Chondrocyte (in vitro differentiated cells): ENCODE results near the gene LIMS1. TPM values are rescaled to one million over a fixed set of nuclear protein-coding genes. Genes with fewer than 3 reads are reported as not detected.

Experiments used
- DNase-seq: peaks from one replicate; pipeline ENCODE4 v3.0.0; 2021; ENCODE audit warnings: mixed read lengths, low spot score
- H3K27ac Mint-ChIP-seq: one replicate; pipeline ENCODE4 v1.8.0; 2021; ENCODE audit warnings: mild to moderate bottlenecking, moderate library complexity, mixed read lengths; ENCODE audit not compliant: unreplicated experiment
- H3K27me3 Mint-ChIP-seq: 2 replicates; pipeline ENCODE4 v1.8.0; 2021; ENCODE audit warnings: low read depth, mixed read lengths
- H3K36me3 Mint-ChIP-seq: 2 replicates; pipeline ENCODE4 v1.8.0; 2021; ENCODE audit warnings: low read depth, mixed read lengths
- H3K4me1 Mint-ChIP-seq: 2 replicates; pipeline ENCODE4 v1.8.0; 2021; ENCODE audit warnings: low read depth, mild to moderate bottlenecking, mixed read lengths
- H3K4me3 Mint-ChIP-seq: one replicate; pipeline ENCODE4 v1.8.0; 2021; ENCODE audit warnings: mild to moderate bottlenecking, moderate library complexity, mixed read lengths; ENCODE audit not compliant: unreplicated experiment
- H3K9me3 Mint-ChIP-seq: 2 replicates; pipeline ENCODE4 v1.8.0; 2021; ENCODE audit warnings: low read depth, mixed read lengths
- CTCF ChIP-seq: fragments of 200-600 bp; sonication (generic); IDR thresholded peaks from 2 replicates; pipeline ENCODE4 v1.5.0; 2021; ENCODE audit warnings: antibody characterized with exemption, mild to moderate bottlenecking, moderate library complexity
- total RNA-seq: library from RNA; stranded (reverse); gene quantifications from 3 replicates; pipeline ENCODE4 v1.2.1, GENCODE V29; 2021

Gene LIMS1
- total RNA-seq, 1 donor from 2014 or later = 145 TPM

- DNase-seq = no peak
- peaks cover 81% of the 10 kb centered on the region for H3K4me1 Mint-ChIP-seq
Measured at GRCh38 chr2:108586631-108587030, 52.4 kb downstream of the LIMS1 start.

GRCh38 chr2:108587621-108588020 lies 53.4 kb downstream of the LIMS1 start:
- no peak for TF ChIP-seq CTCF
- Mint-ChIP-seq H3K36me3 (no peaks in the 10 kb centered on the region), H3K27me3 (no peaks in the 10 kb centered on the region), H3K4me3 (no peak overlapping the region), H3K9me3 (no peaks in the 10 kb centered on the region), H3K27ac (peak overlapping the region; percentile 95), H3K4me1 (peaks cover 81% of the 10 kb centered on the region)
- DNase-seq = no peak

More at GRCh38 chr2:108586631-108587030, 52.4 kb downstream of the LIMS1 start:
- Mint-ChIP-seq H3K27me3 (no peaks in the 10 kb centered on the region), H3K9me3 (no peaks in the 10 kb centered on the region), H3K36me3 (no peaks in the 10 kb centered on the region), H3K27ac (peak overlapping the region; percentile 95), H3K4me3 (no peak overlapping the region)
- no peak for TF ChIP-seq CTCF

- H3K4me1 Mint-ChIP-seq = peaks cover 87% of the 10 kb centered on the region
- DNase-seq = no peak
- no peaks in the 10 kb centered on the region for H3K36me3 Mint-ChIP-seq
- no peaks in the 10 kb centered on the region for H3K27me3 Mint-ChIP-seq
- H3K4me3 Mint-ChIP-seq = no peak overlapping the region
- TF ChIP-seq CTCF = no peak
- H3K27ac Mint-ChIP-seq = peak overlapping the region; percentile 95
- H3K9me3 Mint-ChIP-seq = no peaks in the 10 kb centered on the region
Measured at GRCh38 chr2:108588070-108588668, 53.9 kb downstream of the LIMS1 start.

- H3K9me3 Mint-ChIP-seq = no peaks in the 10 kb centered on the region
- H3K4me3 Mint-ChIP-seq = no peak overlapping the region
- no peaks in the 10 kb centered on the region for H3K36me3 Mint-ChIP-seq
- DNase-seq = no peak
- no peaks in the 10 kb centered on the region for H3K27me3 Mint-ChIP-seq
- no peak for TF ChIP-seq CTCF
- H3K4me1 Mint-ChIP-seq = peaks cover 92% of the 10 kb centered on the region
- H3K27ac Mint-ChIP-seq = peak overlapping the region; percentile 82
Measured at GRCh38 chr2:108589372-108589771, 55.1 kb downstream of the LIMS1 start.

GRCh38 chr2:108589781-108590180 lies 55.5 kb downstream of the LIMS1 start:
- Mint-ChIP-seq H3K4me1 (peaks cover 92% of the 10 kb centered on the region), H3K9me3 (no peaks in the 10 kb centered on the region), H3K4me3 (no peak overlapping the region), H3K36me3 (no peaks in the 10 kb centered on the region), H3K27me3 (no peaks in the 10 kb centered on the region), H3K27ac (peak overlapping the region; percentile 82)
- no peak for TF ChIP-seq CTCF
- no peak for DNase-seq
